GM12878 (cell line): ENCODE data around the gene SLX9. TPM values are rescaled to one million over a fixed set of nuclear protein-coding genes. Genes with fewer than 3 reads are reported as not detected.

Source experiments
- ATAC-seq: fragments of 200-7000 bp; cut with Tn5 transposase; 3 replicates; pipeline ENCODE4 v1.9.1; 2020; ENCODE audit warnings: mild to moderate bottlenecking, moderate library complexity
- BruUV-seq: library from RNA; stranded (reverse); fragments of 400-500 nt; replicated peaks from 2 replicates; lab custom pipeline; 2021; lab: Mats Ljungman, UMichigan
- CTCF ChIA-PET: fragments of 300-600 bp; sonication (Branson Sonifier 250); formaldehyde crosslinking; extraction: SDS; loops from one replicate; lab custom pipeline; 2021; ENCODE audit warnings: inconsistent platforms; lab: Yijun Ruan, JAX
- POLR2A ChIA-PET: fragments of 350-600 bp; formaldehyde crosslinking; extraction: SDS; loops from one replicate; lab custom pipeline; 2021; ENCODE audit warnings: inconsistent platforms; lab: Charles Lee
- RAD21 ChIA-PET: fragments of 300-600 bp; sonication (Branson Sonifier 250); formaldehyde crosslinking; loops from one replicate; lab custom pipeline; 2023; ENCODE audit warnings: antibody characterized with exemption; ENCODE audit not compliant: unreplicated experiment; lab: Charles Lee
- SMC1A ChIA-PET: fragments of 300-600 bp; sonication (Branson Sonifier 250); formaldehyde crosslinking; loops from one replicate; lab custom pipeline; 2023; ENCODE audit not compliant: unreplicated experiment, uncharacterized antibody; lab: Charles Lee
- DNase-seq: peaks from one replicate; pipeline ENCODE4 v3.0.0-alpha.2; 2011; ENCODE audit warnings: low read depth, low spot score
- FAIRE-seq: peaks from 3 replicates; lab custom pipeline; 2011; peaks lifted over from hg19 to GRCh38; lab: Jason Lieb, UNC
- H2AFZ ChIP-seq: 2 replicates; pipeline ENCODE4 v1.6.0; 2011; ENCODE audit warnings: low read depth, low read length, control low read depth; ENCODE audit not compliant: control insufficient read depth
- H3K27ac ChIP-seq: 2 replicates; pipeline ENCODE4 v1.5.1; 2011; ENCODE audit warnings: control low read depth; ENCODE audit not compliant: control insufficient read depth, insufficient read depth
- H3K27me3 ChIP-seq, 2 experiments: replicated peaks in 1 of 2; 2 replicates each; pipeline versions ENCODE4 v1.6.0 to v1.6.1; 2011; ENCODE audit warnings: low read length in 1 of 2; ENCODE audit not compliant: control insufficient read depth in 2 of 2, insufficient read depth in 2 of 2
- H3K36me3 ChIP-seq, 2 experiments: 2 replicates each; pipeline ENCODE4 v1.5.1; 2011; ENCODE audit warnings: low read length in 1 of 2; ENCODE audit not compliant: control insufficient read depth in 2 of 2, insufficient read depth in 2 of 2
- H3K4me1 ChIP-seq: 2 replicates; pipeline ENCODE4 v1.6.1; 2011; ENCODE audit warnings: mild to moderate bottlenecking, low read length, moderate library complexity, mixed read lengths; ENCODE audit not compliant: control insufficient read depth, insufficient read depth
- H3K4me2 ChIP-seq: 2 replicates; pipeline ENCODE4 v1.6.0; 2011; ENCODE audit warnings: control low read depth; ENCODE audit not compliant: control insufficient read depth, insufficient read depth
- H3K4me3 ChIP-seq: fragments of 200-600 bp; sonication (generic); 2 replicates; pipeline ENCODE4 v1.5.1; 2016
- H3K79me2 ChIP-seq: 2 replicates; pipeline ENCODE4 v1.6.0; 2011; ENCODE audit warnings: low read length; ENCODE audit not compliant: control insufficient read depth, insufficient read depth
- H3K9ac ChIP-seq: 2 replicates; pipeline ENCODE4 v1.8.0; 2011; ENCODE audit warnings: low read length, control low read depth, mixed read lengths; ENCODE audit not compliant: control insufficient read depth, insufficient read depth
- H3K9me3 ChIP-seq: replicated peaks from 3 replicates; pipeline ENCODE4 v1.5.1; 2011; ENCODE audit warnings: mild to moderate bottlenecking, low read length; ENCODE audit not compliant: control insufficient read depth, insufficient read depth
- H4K20me1 ChIP-seq: 2 replicates; pipeline ENCODE4 v1.6.0; 2011; ENCODE audit not compliant: control insufficient read depth, insufficient read depth
- BHLHE40 ChIP-seq, 2 experiments: fragments of 450-650 bp in 1 of 2; IDR thresholded peaks; 2 replicates each; pipeline ENCODE4 v1.6.1; 2011 to 2017; ENCODE audit warnings: low read depth in 2 of 2, borderline replicate concordance in 1 of 2, improper control_type of control experiment in 1 of 2, low read length in 1 of 2, mild to moderate bottlenecking in 1 of 2
- ETV6 ChIP-seq, 2 experiments: fragments of 450-650 bp in 1 of 2; IDR thresholded peaks in 1 of 2; conservative IDR thresholded peaks in 1 of 2; 2 replicates each; pipeline ENCODE4 v1.6.1; 2014; ENCODE audit warnings: antibody characterized with exemption in 1 of 2, borderline replicate concordance in 1 of 2, low read depth in 1 of 2, mild to moderate bottlenecking in 1 of 2, moderate library complexity in 1 of 2
- IKZF1 ChIP-seq: fragments of 450-650 bp; conservative IDR thresholded peaks from 2 replicates; pipeline ENCODE4 v1.6.1; 2017; ENCODE audit warnings: antibody characterized with exemption, mild to moderate bottlenecking
- MTA2 ChIP-seq: fragments of 450-650 bp; IDR thresholded peaks from 2 replicates; pipeline ENCODE4 v1.6.1; 2016; ENCODE audit warnings: low read depth, mild to moderate bottlenecking, moderate library complexity
- NFIC ChIP-seq: IDR thresholded peaks from 2 replicates; pipeline ENCODE4 v1.6.1; 2012; ENCODE audit warnings: low read depth, mild to moderate bottlenecking, inconsistent platforms, low read length, moderate library complexity
- SMC3 ChIP-seq: IDR thresholded peaks from 2 replicates; pipeline ENCODE4 v1.6.1; 2011; ENCODE audit warnings: low read length, improper control_type of control experiment, borderline replicate concordance
- ZBED1 ChIP-seq: IDR thresholded peaks from 2 replicates; pipeline ENCODE4 v1.6.1; 2016; ENCODE audit warnings: borderline replicate concordance
- ZNF384 ChIP-seq: IDR thresholded peaks from 2 replicates; pipeline ENCODE4 v1.6.1; 2012; ENCODE audit warnings: low read depth, mild to moderate bottlenecking, low read length, improper control_type of control experiment, borderline replicate concordance
- WGBS: methylation state at CpG from one replicate; pipeline ENCODE4 v1.1.6; 2016; ENCODE audit warnings: low lambda C conversion rate; ENCODE audit not compliant: insufficient replicate concordance, insufficient coverage; ENCODE audit errors: missing lambda C conversion rate; 5-methylcytosine and 5-hydroxymethylcytosine counted together
- in situ Hi-C: fragments of 300-500 bp; cut with MboI; formaldehyde crosslinking; loops from 9 replicates; pipeline ENCODE4 v1.14.3; 2018; ENCODE audit warnings: mixed read lengths
- intact Hi-C: fragments of 100-400 bp; cut with micrococcal nuclease; formaldehyde crosslinking; loops from one replicate; pipeline ENCODE4 v1.14.2; 2022; ENCODE audit not compliant: unreplicated experiment
- polyA plus RNA-seq, 11 experiments: library from polyadenylated mRNA; depleted of rRNA in 4 of 11; unstranded in 6 of 11; stranded (reverse) in 5 of 11; fragments of >200 nt; fragmentation: Nextera tagmentation in 4 of 11; fragmentation: Illumina TruSeq in 1 of 11; extraction: Ambion mirVana in 4 of 11; extraction: Trizol in 1 of 11; gene quantifications; 1 replicate in 1 of 11; 2 replicates in 10 of 11; pipeline versions ENCODE4 v1.2.1 to v1.2.3, GENCODE V29; 2011 to 2016; ENCODE audit warnings: inconsistent platforms in 2 of 11, missing spikeins in 2 of 11, low read depth in 1 of 11
- total RNA-seq, 4 experiments: library from RNA; depleted of rRNA in 3 of 4; stranded (reverse); fragments of >200 nt in 3 of 4; fragmentation: Illumina TruSeq in 1 of 4; extraction: Trizol in 1 of 4; gene quantifications; 2 replicates each; pipeline versions ENCODE4 v1.2.1 to v1.2.3, GENCODE V29; 2013 to 2021

Gene SLX9
- total and polyA plus RNA-seq, 10 of the 15 experiments (the other 5 are each of a cell fraction or from before 2014, with no cell fraction given) = 0.69 to 81.3 (median 33.9) TPM

DNA sequence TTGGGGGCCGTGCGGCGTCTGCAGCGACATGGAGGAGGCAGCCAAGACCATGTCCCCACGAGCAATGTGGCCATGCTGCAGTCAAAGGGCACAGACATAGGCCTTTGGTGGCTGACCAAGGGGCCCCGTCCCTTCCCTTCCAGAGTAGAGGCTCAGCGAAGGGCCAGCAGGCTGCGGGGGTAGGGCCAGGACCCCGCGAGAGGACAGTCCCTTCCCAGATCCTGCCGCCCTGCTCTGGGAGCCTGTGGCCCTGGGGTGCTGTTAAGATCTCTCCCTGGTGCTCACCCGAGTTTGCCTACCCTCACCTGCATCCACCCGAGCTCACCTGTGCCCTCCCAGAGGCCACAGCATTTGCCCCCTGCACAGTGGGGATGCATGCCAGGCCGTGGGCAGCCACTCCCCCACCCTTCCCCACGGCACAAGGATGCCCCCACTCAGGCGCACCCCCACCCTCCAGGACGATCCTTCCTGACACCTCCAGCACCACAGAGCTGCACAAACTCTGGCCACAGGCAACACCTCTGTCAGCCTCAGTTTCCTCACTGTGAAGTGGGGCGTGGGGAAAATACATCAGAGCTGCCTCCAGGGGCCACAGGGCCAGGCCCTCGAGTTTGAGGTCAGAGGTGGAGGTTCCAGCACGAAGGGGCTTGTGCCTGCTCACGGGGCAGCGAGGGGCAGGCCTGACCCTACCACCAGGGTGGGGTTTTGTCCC lies 34.7 kb upstream of the SLX9 start:
- CTCF ChIA-PET = no interaction called here
- RAD21 ChIA-PET = no interaction called here
- in situ Hi-C loops = no loop called here
- Histone ChIP-seq H3K4me2 (no peak overlapping the region), H3K36me3 (peaks cover 17 to 48% of the 10 kb centered on the region in 2 experiments), H4K20me1 (no peaks in the 10 kb centered on the region), H3K9me3 (no peaks in the 10 kb centered on the region), H3K27me3 (no peaks in the 10 kb centered on the region), H3K27ac (no peak overlapping the region), H3K4me3 (no peak overlapping the region), H3K9ac (no peak overlapping the region), H3K79me2 (no peaks in the 10 kb centered on the region), H3K4me1 (peaks cover 9% of the 10 kb centered on the region), H2AFZ (no peak overlapping the region)
- POLR2A ChIA-PET = no interaction called here
- DNase-seq (no peak), FAIRE-seq (no peak), ATAC-seq (no peak)
- intact Hi-C loops = no loop called here
- WGBS = 97% methylated on average over 19 of the region's 22 CpGs
- BruUV-seq = no TSS peak
- SMC1A ChIA-PET = no interaction called here
- TF ChIP-seq ZBED1 = no peak
- TF ChIP-seq BHLHE40 (IDR thresholded peaks at IDR 0.05; ENCODE audit: borderline replicate concordance in 1 of 2, low read depth in 2 of 2, low read length in 1 of 2) = no peak
- no peak for TF ChIP-seq IKZF1
- no peak for TF ChIP-seq MTA2
- no peak for TF ChIP-seq ETV6 (conservative IDR thresholded peaks at IDR 0.05 in 1 of 2, IDR thresholded peaks at IDR 0.05 in 1 of 2; ENCODE audit: borderline replicate concordance in 1 of 2, low read depth in 1 of 2)
- no peak for TF ChIP-seq NFIC
- TF ChIP-seq SMC3 = no peak
- no peak for TF ChIP-seq ZNF384
